Measurements from ENCODE around the gene MYO9B. TPM values are rescaled to one million over a fixed set of nuclear protein-coding genes. Genes with fewer than 3 reads are reported as not detected.

Gene MYO9B
- total RNA-seq, 1 experiment from 2014 or later = 94.3 TPM

- DNase-seq (ENCODE audit: low spot score) = no peak
- H3K27ac Mint-ChIP-seq = no peak overlapping the region
- no peaks in the 10 kb centered on the region for H3K27me3 Mint-ChIP-seq (ENCODE audit: low read depth)
- H3K36me3 Mint-ChIP-seq = peaks cover 6% of the 10 kb centered on the region; the same call in 1 of the 2 replicates
- H3K4me1 Mint-ChIP-seq = peaks cover 19% of the 10 kb centered on the region
- ATAC-seq = no peak
- CTCF ChIA-PET = interaction anchor here (1.5 kb wide), 1 partner anchor 34 kb away, joined by 5 read pairs; no protein-coding TSS in a partner anchor
- no peak overlapping the region for H3K4me3 Mint-ChIP-seq
- no peaks in the 10 kb centered on the region for H3K9me3 Mint-ChIP-seq
- POLR2A ChIA-PET = no interaction called here
- TF ChIP-seq ZNF263 (CRISPR knock-in tag; IDR thresholded peaks at IDR 0.05; ENCODE audit: low read depth) (no peak), MYBL2 (CRISPR knock-in tag; IDR thresholded peaks at IDR 0.05) (no peak), JAZF1 (CRISPR knock-in tag; IDR thresholded peaks at IDR 0.05) (no peak), ZNF416 (CRISPR knock-in tag; IDR thresholded peaks at IDR 0.05) (no peak), TP53 (CRISPR knock-in tag; IDR thresholded peaks at IDR 0.05) (no peak), IRF1 (CRISPR knock-in tag; IDR thresholded peaks at IDR 0.05) (no peak), SOX15 (CRISPR knock-in tag; IDR thresholded peaks at IDR 0.05) (no peak), NFE2L1 (CRISPR knock-in tag; IDR thresholded peaks at IDR 0.05) (no peak), CREM (CRISPR knock-in tag; IDR thresholded peaks at IDR 0.05) (no peak), ELF4 (CRISPR knock-in tag; IDR thresholded peaks at IDR 0.05; ENCODE audit: low read depth) (no peak)
- TF ChIP-seq, protein P1, sequence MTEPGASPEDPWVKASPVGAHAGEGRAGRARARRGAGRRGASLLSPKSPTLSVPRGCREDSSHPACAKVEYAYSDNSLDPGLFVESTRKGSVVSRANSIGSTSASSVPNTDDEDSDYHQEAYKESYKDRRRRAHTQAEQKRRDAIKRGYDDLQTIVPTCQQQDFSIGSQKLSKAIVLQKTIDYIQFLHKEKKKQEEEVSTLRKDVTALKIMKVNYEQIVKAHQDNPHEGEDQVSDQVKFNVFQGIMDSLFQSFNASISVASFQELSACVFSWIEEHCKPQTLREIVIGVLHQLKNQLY (CRISPR knock-in tag; IDR thresholded peaks at IDR 0.05) = no peak
- TF ChIP-seq, protein P2, sequence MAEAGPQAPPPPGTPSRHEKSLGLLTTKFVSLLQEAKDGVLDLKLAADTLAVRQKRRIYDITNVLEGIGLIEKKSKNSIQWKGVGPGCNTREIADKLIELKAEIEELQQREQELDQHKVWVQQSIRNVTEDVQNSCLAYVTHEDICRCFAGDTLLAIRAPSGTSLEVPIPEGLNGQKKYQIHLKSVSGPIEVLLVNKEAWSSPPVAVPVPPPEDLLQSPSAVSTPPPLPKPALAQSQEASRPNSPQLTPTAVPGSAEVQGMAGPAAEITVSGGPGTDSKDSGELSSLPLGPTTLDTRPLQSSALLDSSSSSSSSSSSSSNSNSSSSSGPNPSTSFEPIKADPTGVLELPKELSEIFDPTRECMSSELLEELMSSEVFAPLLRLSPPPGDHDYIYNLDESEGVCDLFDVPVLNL (CRISPR knock-in tag; IDR thresholded peaks at IDR 0.05; ENCODE audit: borderline replicate concordance, low read depth) = no peak
- TF ChIP-seq, protein P3, sequence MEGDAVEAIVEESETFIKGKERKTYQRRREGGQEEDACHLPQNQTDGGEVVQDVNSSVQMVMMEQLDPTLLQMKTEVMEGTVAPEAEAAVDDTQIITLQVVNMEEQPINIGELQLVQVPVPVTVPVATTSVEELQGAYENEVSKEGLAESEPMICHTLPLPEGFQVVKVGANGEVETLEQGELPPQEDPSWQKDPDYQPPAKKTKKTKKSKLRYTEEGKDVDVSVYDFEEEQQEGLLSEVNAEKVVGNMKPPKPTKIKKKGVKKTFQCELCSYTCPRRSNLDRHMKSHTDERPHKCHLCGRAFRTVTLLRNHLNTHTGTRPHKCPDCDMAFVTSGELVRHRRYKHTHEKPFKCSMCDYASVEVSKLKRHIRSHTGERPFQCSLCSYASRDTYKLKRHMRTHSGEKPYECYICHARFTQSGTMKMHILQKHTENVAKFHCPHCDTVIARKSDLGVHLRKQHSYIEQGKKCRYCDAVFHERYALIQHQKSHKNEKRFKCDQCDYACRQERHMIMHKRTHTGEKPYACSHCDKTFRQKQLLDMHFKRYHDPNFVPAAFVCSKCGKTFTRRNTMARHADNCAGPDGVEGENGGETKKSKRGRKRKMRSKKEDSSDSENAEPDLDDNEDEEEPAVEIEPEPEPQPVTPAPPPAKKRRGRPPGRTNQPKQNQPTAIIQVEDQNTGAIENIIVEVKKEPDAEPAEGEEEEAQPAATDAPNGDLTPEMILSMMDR (IDR thresholded peaks at IDR 0.05) = no peak
- TF ChIP-seq, protein P4, sequence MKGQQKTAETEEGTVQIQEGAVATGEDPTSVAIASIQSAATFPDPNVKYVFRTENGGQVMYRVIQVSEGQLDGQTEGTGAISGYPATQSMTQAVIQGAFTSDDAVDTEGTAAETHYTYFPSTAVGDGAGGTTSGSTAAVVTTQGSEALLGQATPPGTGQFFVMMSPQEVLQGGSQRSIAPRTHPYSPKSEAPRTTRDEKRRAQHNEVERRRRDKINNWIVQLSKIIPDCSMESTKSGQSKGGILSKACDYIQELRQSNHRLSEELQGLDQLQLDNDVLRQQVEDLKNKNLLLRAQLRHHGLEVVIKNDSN (CRISPR knock-in tag; IDR thresholded peaks at IDR 0.05) = no peak
Measured at GRCh38 chr19:17086120-17086519, 10.5 kb downstream of the MYO9B start.

GRCh38 chr19:17086834-17087233 is 11.3 kb downstream of the MYO9B start:
- POLR2A ChIA-PET = no interaction called here

More at GRCh38 chr19:17086834-17087233, 11.3 kb downstream of the MYO9B start:
- Mint-ChIP-seq H3K9me3 (no peaks in the 10 kb centered on the region), H3K4me3 (no peak overlapping the region), H3K27me3 (ENCODE audit: low read depth) (no peaks in the 10 kb centered on the region), H3K4me1 (peaks cover 20% of the 10 kb centered on the region), H3K27ac (no peak overlapping the region), H3K36me3 (peaks cover 6% of the 10 kb centered on the region; the same call in 1 of the 2 replicates)
- CTCF ChIA-PET = interaction anchor here (1.5 kb wide), 1 partner anchor 34 kb away, joined by 5 read pairs; no protein-coding TSS in a partner anchor
- ATAC-seq (no peak), DNase-seq (ENCODE audit: low spot score) (no peak)
- TF ChIP-seq ZNF671 (CRISPR knock-in tag; IDR thresholded peaks at IDR 0.05) = no peak
- TF ChIP-seq ZNF532 (CRISPR knock-in tag; IDR thresholded peaks at IDR 0.05; ENCODE audit: borderline replicate concordance) = no peak
- TF ChIP-seq TCF7 (CRISPR knock-in tag; IDR thresholded peaks at IDR 0.05; ENCODE audit: low read depth) = no peak
- no peak for TF ChIP-seq ZNF512 (CRISPR knock-in tag; IDR thresholded peaks at IDR 0.05; ENCODE audit: borderline replicate concordance)
- TF ChIP-seq ZNF416 (CRISPR knock-in tag; IDR thresholded peaks at IDR 0.05) = no peak
- no peak for TF ChIP-seq ATF6 (CRISPR knock-in tag; IDR thresholded peaks at IDR 0.05)
- TF ChIP-seq ZBTB43 (CRISPR knock-in tag; IDR thresholded peaks at IDR 0.05) = no peak
